CD4-positive, alpha-beta T cell treated with Interleukin-17A for 1 hour (primary cell): ENCODE measurements around the gene MRPL10.

Source experiments
- DNase-seq: peaks from one replicate; pipeline ENCODE4 v3.0.0-alpha.2; 2020

The MRPL10 gene

GRCh38 chr17:47812146-47812920 lies 19.0 kb downstream of the MRPL10 start:
- no peak for DNase-seq

- DNase-seq = no peak
These were observed 19.6 kb downstream of the MRPL10 start for GRCh38 chr17:47811709-47812108.

- no peak for DNase-seq
These were observed 20.3 kb downstream of the MRPL10 start for GRCh38 chr17:47810901-47811635.

- peak; percentile 58 for DNase-seq
These were observed 21.0 kb downstream of the MRPL10 start for GRCh38 chr17:47810200-47810821.

- no peak for DNase-seq
These were observed 22.4 kb downstream of the MRPL10 start for GRCh38 chr17:47808830-47809480.

- no peak for DNase-seq
These were observed 23.1 kb downstream of the MRPL10 start for GRCh38 chr17:47808036-47808829.

GRCh38 chr17:47807421-47807820 lies 23.9 kb downstream of the MRPL10 start:
- DNase-seq = no peak

- DNase-seq = no peak
These were observed 24.5 kb downstream of the MRPL10 start for GRCh38 chr17:47806913-47807255.

- DNase-seq = no peak
These were observed 25.1 kb downstream of the MRPL10 start for GRCh38 chr17:47806026-47806912.

- DNase-seq = no peak
These were observed 26.9 kb downstream of the MRPL10 start for GRCh38 chr17:47804461-47804860.

GRCh38 chr17:47803751-47804150 lies 27.6 kb downstream of the MRPL10 start:
- no peak for DNase-seq

GRCh38 chr17:47803201-47803600 lies 28.1 kb downstream of the MRPL10 start:
- DNase-seq = no peak

GRCh38 chr17:47802341-47803022 lies 28.9 kb downstream of the MRPL10 start:
- peak; percentile 70 for DNase-seq

GRCh38 chr17:47801906-47802305 lies 29.4 kb downstream of the MRPL10 start:
- DNase-seq = no peak

GRCh38 chr17:47801176-47801765 lies 30.1 kb downstream of the MRPL10 start:
- no peak for DNase-seq

- DNase-seq = no peak
These were observed 30.7 kb downstream of the MRPL10 start for GRCh38 chr17:47800686-47801085.

GRCh38 chr17:47797797-47798196 lies 33.5 kb downstream of the MRPL10 start:
- DNase-seq = no peak

GRCh38 chr17:47792979-47793378 lies 38.4 kb downstream of the MRPL10 start:
- DNase-seq = no peak

GRCh38 chr17:47792457-47792856 lies 38.9 kb downstream of the MRPL10 start:
- DNase-seq = no peak

GRCh38 chr17:47791025-47791424 lies 40.3 kb downstream of the MRPL10 start:
- DNase-seq = no peak
